GM18520 (cell line): Measurements from ENCODE around the gene UVRAG.

Source experiments
- ATAC-seq: cut with Tn5 transposase; IDR thresholded peaks from one replicate; pipeline ENCODE4 v1.9.1; 2021; ENCODE audit not compliant: unreplicated experiment

UVRAG gene

GRCh38 chr11:75814677-75815344, at the start of gene UVRAG:
Gene UVRAG (plus strand): TSS chr11:75815210. CDS start chr11:75815408, 198 bp downstream.
- ATAC-seq, result peak; percentile 57

- no peak for ATAC-seq
Measured at GRCh38 chr11:75766443-75767227, 48.4 kb upstream of the UVRAG start.

GRCh38 chr11:75767228-75767572, 47.8 kb upstream of the UVRAG start:
- no peak for ATAC-seq

DNA sequence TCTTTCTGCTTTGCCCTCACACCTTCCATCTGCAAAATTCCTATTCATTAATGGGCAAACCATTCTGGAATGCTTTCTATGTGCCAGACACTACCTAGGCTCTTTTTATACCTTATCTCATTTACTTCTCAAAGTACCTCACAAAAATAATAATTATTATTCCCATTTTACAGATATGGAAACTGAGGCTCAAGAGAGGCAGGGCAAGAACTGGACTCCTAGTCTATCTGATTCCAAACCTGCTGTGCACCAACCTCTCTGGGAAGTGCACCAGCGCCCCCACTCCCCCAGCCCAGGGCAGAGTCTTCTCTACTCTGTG, 47.3 kb upstream of the UVRAG start:
- ATAC-seq, result no peak

GRCh38 chr11:75768112-75768908, 46.7 kb upstream of the UVRAG start, which contains the start of gene DGAT2:
Gene DGAT2 (plus strand): TSS chr11:75768778. CDS start chr11:75768992, 214 bp downstream.
- peak; percentile 55 for ATAC-seq

DNA sequence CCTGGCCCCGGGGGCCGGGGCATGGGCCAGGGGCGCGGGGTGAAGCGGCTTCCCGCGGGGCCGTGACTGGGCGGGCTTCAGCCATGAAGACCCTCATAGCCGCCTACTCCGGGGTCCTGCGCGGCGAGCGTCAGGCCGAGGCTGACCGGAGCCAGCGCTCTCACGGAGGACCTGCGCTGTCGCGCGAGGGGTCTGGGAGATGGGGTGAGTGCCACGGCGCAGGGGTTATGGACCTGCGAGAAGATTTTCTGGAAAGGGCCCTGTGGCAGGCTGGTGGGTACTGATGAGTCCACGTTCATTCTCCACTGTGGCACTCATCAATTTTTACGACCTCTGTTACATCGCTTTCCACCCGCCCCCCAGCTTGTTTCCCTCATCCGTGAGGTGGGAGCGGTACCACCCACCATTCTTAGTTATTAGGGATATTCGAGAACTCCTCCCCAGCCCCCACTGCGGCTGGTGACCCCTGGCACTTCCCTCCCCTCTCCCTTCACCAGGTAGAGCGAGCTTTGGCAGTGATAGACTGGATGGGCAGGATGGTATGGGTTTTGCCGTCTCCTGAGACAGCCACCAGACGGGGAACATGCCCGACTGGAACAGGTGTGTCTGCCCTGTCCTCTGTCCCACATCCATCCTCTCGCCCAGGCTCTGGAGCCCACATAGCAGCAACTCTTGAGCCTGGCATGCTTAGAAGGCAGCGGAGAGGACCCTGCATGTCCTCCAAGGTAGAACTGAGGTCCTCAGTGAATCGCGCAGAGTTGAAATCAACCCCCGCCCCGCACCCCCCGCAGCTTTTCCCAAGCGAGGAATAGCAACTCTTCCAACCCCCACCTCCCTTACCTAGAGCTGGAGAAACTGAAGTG, 45.9 kb upstream of the UVRAG start:
- ATAC-seq, result no peak

DNA sequence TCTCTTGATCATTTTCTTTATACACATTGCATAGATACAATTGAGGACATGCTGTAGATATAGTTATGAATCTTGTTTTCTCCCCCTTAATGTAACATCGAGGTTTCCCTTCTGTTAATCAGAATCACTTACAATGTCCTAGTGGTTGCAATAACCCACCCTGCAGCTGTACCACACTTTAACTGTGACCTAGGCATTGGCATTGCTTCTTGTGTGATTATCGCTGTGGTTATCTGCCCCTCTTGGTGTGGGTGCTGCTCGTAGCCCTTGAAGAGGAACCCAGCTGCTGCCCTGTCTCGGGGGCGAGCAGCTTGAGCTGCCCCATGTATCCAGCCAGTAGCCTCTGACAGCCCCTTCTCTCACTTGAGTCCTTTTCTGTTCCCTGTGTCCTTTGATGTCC, 44.9 kb upstream of the UVRAG start:
- no peak for ATAC-seq

- ATAC-seq, result no peak
Measured at GRCh38 chr11:75771646-75772410, 43.2 kb upstream of the UVRAG start.

- peak; percentile 82 for ATAC-seq
Measured at GRCh38 chr11:75773595-75774353, 41.2 kb upstream of the UVRAG start.

- ATAC-seq, result no peak
Measured at GRCh38 chr11:75775056-75775455, 40.0 kb upstream of the UVRAG start.

- no peak for ATAC-seq
Measured at GRCh38 chr11:75776546-75776945, 38.5 kb upstream of the UVRAG start.

DNA sequence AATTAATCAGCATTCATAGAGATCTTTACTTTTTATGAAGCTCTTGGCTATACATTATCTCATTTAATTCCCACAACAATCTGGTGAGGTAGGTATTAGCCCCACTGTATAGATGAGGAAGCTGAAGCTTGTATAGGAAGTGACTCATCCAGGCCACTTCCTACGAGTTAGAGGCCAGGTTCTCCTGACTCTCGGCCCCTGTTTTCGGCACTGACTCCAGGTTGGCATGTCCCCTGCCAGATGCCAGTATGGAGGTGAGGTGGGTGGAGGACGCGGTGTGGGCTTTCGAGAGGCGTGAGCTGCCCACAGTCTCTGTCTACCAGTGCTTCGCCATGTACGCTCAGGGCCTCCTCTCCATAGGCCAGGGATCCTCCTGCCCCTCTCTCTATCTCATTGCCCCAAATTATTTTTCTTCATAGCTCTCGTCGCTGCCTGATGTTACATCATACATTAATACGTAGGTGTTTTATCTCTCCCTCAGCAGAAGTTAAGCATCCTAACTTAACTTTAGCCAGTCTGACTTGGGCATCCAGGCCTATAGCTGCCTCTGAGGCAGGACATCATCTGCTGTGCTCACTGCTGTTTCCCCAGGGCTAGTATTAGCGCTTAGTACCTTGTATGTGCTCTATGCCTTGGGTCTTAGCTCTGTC, 37.4 kb upstream of the UVRAG start:
- no peak for ATAC-seq

GRCh38 chr11:75778962-75779361, 36.0 kb upstream of the UVRAG start:
- ATAC-seq, result no peak

DNA sequence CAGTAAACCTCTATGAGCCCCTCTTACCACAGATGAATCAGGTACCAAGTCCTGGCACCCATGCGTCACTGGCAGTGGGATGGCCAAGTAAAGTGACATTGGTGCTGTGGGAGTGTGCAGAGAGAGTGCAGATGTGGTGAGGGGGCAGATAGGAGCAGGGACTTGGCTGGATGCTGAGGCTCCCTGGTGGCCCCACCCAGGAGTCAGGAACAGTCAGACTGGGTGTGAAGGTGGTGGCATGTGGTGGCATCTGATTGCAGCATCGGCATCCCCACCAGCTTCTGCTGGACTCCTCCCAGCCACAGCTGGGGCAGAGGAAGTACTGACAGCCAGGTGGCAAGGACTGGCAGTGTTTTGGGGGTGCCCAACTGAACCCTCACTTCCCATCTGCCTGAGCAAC, 35.0 kb upstream of the UVRAG start:
- ATAC-seq, result no peak

DNA sequence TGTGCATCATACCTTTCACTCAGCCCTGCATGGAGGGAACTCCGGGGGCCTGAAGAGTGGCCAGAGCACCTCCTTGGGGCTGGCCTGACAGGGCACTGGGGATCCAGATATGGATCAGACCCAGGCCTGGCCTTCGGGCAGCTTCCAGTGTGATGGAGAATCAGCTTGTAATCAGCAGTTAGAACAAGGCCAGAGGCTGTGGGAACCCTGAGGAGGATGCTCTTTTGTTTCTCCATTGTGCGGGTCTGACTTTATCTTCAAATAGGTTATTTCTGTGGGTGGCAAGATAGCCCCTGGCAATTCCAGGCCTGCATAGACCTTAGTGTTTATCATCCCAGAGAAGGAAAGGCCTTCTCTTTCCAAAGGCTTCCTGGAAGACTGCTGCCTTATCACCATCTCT, 34.1 kb upstream of the UVRAG start:
- no peak for ATAC-seq

DNA sequence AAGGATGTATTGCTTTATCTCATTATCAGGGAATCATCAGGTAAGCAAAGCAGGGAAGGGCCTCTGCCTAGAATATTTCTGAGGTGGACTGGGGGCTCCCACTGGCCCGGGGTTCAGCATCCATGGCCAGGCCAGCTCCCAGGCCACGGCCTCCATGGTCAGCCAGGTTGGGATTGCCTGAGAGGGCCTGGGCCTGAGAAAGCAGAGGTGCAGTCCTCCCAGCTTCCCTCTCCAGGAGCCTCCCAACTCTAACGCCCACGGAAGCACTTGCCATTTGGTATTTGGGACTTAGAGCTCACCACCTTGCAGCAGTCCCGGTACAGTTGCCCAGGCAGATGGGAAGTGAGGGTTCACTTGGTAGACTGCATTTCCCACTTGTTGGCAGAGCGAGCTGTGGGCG, 33.7 kb upstream of the UVRAG start:
- no peak for ATAC-seq

GRCh38 chr11:75781831-75782230, 33.2 kb upstream of the UVRAG start:
- ATAC-seq, result no peak

- ATAC-seq, result no peak
Measured at GRCh38 chr11:75782540-75783263, 32.3 kb upstream of the UVRAG start.
